GM19372 (cell line): ENCODE results near the gene GALNTL6.

Experiments
- ATAC-seq: cut with Tn5 transposase; IDR thresholded peaks from one replicate; pipeline ENCODE4 v1.9.1; 2021; ENCODE audit warnings: mild to moderate bottlenecking, low read depth, moderate library complexity; ENCODE audit not compliant: unreplicated experiment

Gene GALNTL6

DNA sequence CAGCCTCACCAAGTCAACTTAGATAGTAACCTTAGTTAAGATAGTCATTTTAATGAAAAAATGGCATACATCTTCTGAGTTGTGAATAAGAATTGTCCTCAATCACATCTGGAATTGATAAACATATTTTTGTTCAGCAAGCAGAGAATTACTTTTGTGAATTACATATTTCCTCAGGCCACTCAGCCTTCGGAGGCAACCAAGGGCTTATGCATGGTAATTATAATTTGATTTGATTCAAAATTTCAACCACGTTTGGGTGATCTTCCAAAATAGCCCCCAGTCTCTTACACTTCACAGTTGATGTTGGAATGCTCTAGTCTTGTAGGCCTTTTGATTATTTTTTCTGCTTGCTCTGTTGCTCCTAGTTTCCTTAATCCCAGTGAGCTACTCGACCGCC, 63.4 kb downstream of the GALNTL6 start:
- ATAC-seq: no peak

DNA sequence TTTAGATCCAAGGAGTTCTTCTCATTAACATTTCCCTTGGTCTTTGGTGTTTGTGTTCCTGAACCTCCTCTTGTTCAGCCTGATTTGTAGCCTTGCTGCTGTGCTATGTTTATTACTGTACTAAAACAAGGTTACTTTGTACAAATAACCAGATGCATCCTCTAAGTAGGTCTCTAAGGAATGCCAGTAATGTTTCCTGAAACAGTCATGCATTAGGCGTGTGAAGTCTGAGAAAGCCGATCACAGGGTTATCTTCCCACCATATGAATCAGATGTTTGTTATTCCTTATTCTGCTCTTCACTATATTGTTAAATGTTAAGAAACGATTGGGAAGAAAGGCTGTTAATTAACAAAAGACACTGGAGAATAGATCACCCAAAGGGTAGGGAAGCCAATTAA, 66.9 kb downstream of the GALNTL6 start:
- no peak for ATAC-seq

DNA sequence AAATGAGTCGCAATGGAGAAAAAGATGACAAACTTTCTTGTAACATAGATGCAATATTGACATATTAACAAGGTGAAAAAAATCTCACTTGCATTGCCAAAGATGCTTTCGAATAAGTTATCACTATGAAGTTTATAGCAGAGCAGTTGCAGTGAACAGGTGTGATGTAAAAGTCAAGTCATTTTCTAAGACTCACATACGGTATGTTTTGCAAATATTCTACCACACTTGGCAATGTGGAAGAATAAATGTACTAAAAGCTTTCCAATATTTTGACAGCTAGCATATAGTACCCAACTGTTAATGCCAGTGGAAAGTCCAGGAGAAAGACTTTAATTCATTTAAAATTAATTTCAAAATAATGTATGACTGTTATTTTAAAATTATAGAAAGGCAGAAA, 76.5 kb downstream of the GALNTL6 start:
- no peak for ATAC-seq

DNA sequence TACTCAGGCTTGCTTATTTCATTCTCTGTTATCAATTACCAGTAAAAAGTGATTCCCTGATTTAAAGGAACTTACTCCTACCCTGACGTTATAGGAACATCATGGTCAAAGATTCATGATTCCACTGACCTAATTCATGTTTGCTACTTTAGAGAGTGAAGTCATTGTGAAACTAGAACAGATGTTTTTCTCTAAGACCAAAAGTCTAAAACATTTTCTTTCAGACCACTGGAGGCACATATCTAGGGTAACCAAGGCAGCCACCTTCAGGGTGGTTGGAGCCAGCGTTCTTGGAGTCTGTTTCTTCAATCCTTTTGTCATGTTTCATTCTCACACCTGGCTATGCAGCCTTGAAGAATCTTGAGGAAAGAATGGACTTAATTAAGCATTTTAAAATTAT, 77.8 kb downstream of the GALNTL6 start:
- no peak for ATAC-seq

DNA sequence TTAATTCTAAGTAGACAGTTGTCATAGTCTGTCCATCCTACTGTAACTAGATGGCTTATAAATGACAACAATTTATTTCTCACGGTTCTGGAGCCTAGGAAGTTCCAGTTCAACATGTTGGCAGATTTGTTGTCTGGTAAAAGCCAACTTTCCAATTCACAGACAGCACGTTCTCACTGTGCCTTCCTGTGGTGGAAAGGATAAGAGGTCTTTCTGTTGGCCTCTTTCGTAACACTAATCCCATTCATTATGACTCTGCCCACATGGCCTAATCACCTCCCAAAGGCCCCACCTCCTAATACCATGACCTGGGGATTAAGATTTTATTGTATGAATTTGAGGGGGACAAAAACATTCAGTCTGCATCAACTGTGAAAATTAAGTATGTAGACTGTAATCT, 83.2 kb downstream of the GALNTL6 start:
- no peak for ATAC-seq

DNA sequence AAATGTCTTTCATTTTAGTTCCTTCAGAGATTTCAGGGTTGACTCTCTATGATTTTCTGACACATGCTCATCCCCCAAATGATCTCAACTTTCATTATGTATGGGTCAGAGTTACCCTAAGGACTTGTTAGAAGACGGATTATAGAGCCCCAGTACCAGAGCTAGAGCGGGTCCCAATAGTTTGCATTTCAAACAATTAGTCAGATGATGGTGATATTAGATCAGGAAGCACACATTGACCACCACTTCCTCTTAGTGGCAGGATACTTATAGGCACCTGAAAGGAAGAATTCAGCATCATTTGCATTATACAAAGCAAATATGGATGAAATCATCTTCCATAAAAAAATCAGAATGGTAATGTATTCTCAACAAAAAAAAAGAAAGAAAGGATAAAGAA, 106.1 kb downstream of the GALNTL6 start:
- ATAC-seq: no peak

DNA sequence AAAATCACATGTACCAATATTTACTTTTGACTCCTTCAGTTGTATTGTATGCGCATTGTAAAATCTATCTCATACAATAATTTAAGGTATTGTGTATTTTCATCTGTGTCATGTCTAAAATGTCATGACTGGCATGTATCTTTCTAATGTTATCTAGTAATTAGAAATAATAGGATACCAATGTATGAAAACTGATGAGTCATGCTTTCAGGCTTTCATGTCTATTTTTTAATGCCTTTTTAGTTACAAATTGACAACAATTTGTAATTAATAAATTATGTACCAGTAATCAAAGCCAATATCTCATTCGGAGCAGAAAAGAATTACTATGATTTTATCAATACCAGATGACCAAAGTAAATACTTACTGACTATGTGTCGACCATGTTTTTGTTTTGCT, 107.7 kb downstream of the GALNTL6 start:
- ATAC-seq: no peak

DNA sequence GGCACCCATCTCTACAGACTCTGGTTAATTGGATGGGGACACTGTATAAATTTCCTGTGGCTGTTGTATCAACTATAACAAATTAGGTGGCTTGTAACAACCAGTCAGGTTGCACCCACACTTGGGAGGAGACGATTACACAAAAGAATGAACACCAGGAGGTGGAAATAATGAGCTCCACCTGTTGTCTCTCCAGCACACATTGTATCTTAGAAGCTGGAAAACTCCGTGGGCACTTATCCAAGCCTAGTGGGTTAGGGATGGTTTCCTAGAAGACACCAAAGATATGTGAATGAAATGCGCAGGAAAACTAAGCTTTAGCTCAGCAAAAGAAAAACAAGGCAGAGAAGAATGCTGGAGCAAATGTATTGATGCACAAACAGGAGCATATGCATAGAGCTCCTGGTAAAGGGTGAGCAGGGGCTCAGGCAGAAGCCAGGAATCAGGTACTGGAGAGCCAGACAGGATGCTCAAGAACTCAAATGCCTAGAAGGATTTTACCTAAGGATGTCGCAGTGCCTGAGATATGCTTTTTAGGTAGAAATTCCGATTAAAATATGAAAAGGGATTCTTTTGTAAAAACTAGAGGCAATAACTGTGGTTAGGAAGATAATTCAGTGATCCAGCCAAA, 111.7 kb downstream of the GALNTL6 start:
- ATAC-seq: no peak

DNA sequence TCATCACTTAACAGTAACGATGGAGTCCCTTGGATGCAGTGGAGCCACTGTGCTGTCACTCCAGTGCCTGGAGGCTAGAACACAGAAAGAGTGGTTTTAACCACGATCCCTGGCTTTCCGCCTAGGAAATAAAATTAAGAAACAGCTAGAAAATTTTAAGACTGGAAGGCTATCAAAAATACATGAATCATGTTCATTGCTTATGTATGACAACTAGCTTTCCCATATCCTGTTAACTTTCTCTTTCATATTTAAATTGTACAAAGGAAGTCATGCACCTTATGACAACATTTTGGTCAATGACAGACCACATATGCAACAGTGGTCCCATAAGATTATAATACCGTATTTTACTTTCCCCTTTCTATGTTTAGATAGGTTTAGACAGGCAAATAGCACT, 115.1 kb downstream of the GALNTL6 start:
- no peak for ATAC-seq

DNA sequence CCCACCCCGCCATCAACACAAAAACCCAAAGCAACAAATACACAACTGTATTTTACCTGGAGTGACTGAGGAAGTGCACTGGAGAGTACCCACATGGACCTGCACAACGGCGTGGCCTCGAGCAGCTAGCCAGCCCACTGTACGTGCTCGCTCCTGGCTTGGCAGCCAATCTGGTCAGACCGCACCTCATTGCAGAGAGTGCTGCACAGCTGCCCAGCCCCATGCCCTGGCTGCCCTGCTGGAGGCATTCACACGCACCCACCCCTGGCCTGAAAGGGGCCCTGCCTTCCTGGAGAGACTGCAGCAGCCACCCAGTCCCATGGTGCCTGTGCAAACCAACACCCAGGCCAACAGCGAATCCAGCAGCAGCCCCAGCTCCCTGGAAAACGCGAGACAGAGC, 116.3 kb downstream of the GALNTL6 start:
- ATAC-seq: no peak

DNA sequence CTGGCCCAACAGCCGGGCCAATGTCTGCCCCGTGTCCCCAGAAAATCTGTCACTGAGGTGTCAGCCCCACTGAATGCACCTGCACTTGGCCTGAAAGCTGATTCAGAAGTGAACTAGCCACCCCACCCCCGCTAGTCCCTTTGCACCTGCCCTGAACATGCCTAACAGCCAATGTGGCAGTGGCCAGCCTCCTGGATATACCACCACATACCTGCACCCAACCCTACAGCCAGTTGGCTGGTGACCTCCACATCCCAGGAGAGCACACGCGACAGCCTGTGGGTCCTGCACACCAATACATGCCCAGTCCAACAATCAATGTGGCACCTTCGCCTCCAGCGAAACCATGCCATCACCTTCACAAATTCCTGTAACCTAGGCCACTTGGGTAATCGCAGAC, 116.7 kb downstream of the GALNTL6 start:
- no peak for ATAC-seq

DNA sequence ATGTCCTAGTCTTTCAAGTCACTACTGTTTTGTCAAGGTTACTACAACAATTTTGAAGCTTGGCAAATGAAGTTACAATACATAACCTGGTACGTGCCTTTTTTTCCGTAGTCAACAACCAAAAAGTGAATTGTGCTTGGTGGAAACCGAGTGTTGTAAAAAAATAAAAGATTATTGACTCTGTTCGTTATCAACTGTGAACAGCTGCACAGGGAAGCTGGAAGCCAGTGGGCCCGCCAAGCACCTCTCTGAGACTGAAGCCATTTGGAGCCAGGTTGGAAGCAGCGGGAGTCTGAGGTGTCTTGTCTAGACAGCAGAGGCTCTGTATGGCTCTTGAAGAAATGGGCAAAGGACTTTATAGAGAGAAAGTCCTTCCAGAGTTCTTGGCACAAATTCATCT, 119.0 kb downstream of the GALNTL6 start:
- ATAC-seq: no peak

DNA sequence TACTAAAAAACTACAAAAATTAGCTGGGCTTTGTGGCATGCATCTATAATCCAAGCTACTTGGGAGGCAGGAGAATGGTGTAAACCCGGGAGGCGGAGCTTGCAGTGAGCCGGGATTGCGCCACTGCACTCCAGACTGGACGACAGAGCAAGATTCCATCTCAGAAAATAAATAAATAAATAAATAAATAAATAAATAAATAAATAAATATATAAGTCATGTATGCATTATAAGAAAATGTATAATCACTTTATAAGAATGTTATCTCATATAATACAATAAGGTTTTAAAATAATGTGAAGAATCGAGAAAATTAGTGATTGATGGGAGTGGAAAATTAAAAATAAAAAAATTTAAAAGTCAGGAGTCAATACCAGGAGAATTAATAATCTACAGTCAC, 127.5 kb downstream of the GALNTL6 start:
- ATAC-seq: no peak

DNA sequence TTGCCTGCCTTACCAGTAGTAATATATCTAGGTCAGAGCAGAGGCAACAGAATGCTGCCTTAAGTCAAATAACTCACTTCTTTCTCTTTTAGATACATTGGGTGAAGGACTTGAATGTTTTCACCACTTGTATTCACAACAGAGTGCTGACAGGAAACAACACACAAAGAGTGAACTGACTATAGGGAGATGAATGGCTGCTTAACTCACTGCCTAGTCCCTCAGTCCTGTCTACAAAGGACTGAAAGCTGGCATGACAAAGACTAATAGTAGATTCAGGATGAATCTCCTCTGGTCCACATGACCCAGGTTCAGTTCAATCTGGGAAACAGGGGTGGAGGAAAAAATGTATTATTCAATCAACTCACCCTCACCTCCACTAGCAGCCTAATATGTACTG, 134.2 kb downstream of the GALNTL6 start:
- no peak for ATAC-seq

DNA sequence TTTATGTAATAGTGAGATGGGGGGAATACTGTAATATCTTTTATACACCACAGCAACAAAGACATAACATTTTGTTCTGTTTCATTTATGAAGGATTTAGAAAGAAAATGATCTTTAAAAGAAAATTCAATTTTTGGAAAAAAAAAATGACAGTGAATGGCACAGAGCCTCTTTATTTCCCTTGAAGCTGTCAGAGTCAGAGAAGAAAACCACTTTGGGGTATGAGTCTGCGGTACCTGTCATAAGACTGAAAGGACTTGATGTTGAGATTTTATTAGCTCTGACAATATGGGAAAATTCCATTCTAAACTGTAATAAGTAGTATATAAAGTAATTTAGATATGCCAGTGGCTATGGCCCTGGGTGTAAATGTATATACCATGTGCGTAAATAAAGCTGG, 134.8 kb downstream of the GALNTL6 start:
- no peak for ATAC-seq

DNA sequence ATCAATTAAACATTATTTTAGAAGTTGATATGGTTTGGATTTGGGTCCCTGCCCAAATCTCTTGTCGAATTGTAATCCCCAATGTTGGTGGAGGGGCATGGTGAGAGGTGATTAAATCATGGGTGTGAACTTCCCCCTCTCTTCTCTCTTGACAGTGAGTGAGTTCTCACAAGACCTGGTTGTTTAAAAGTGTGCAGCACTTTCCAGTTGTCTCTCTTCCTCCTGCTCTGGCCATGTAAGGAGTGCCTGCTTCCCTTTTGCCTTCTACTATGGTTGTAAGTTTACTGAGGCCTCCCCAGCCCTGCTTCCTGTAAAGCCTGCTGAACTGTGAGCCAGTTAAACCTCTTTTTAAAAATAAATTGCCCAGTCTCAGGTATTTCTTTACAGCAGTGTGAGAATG, 141.4 kb downstream of the GALNTL6 start:
- no peak for ATAC-seq

DNA sequence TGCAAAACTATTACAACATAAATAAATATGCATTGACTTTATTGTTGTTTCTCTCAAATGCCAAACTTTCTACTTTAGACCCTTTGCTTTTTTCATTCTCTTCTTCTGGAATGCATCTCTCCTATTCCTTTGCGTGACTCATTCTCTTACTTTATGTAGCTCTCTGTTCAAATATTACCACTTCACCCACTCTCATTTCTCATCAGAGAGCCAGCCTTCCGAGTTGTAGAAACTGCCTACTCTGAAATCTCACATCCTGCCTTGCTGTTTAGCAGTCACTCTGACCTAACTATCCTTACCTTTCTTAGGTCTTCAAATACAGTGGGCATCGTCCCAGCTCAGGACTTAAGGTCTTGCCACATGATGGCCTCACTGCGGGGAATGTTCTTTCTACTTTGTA, 143.5 kb downstream of the GALNTL6 start:
- no peak for ATAC-seq

DNA sequence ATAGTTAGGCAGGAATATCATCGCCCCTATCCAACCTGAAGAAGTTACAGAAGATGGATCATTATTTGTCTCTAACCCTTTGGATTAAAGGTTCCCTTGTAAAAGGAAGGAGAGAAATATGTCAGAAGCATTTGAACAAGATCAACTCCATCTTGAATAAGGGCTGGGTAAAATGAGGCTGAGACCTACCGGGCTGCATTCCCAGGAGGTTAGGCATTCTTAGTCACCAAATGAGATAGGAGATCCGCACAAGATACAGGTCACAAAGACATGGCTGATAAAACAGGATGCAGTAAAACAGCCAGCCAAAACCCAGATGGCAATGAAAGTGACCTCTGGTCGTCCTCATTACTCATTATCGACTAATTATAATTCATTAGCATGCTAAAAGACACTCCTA, 148.9 kb downstream of the GALNTL6 start:
- no peak for ATAC-seq

DNA sequence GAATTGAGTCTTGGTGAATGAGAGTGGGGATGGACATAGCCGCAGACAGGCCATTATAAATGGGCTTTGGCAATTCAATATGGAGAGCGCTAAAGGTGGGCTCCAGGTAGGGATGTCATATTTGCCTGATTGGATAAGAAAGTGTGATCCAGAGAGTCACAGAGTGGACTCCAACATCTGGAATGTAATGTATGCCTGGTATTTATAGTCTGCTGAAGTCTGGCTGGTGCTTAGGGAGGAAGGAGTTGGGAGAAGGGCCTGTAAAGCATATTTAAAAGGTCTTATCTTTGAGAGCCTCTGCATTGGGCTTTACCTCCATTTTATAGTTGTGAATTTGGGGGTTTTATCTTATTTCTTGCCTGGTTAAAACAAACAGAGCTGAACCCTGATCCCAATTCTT, 153.2 kb downstream of the GALNTL6 start:
- no peak for ATAC-seq

DNA sequence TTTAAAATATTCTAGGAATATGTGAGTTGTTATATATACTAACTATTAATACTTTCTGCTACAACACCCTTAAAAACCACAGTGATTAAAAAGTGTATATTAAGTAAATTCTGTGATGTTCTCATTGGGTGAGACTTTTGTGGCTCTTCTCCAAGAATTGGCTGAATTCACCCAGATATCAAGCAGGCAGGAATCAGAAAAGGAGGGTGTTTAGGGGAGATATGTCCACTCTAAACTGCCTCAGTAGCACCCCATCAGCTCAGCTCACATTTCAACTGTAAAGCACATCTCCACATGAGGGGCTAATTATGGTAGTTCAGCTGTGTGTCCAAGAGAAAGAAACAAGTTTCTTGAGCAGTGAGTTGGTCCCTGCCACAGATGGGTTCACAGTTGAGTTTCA, 165.0 kb downstream of the GALNTL6 start:
- ATAC-seq: no peak

DNA sequence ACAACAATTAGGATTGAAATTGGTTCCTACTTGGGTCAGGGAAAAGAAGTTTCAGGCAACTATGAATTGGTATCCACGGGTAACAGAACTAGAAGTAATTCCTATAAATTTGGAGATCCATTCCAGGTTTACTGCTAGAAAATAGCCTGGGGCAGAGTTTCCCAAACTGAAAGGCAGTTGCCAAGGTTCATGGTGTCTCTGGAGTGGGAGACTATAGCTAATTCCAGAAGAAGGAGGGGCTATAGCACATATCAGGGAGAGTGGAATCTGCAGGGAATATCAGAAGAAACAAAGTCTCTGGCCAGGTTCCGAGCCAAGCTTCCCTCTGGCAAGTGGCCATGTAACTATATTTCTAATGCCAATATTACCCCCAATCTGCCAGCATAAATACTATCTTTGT, 166.3 kb downstream of the GALNTL6 start:
- no peak for ATAC-seq

DNA sequence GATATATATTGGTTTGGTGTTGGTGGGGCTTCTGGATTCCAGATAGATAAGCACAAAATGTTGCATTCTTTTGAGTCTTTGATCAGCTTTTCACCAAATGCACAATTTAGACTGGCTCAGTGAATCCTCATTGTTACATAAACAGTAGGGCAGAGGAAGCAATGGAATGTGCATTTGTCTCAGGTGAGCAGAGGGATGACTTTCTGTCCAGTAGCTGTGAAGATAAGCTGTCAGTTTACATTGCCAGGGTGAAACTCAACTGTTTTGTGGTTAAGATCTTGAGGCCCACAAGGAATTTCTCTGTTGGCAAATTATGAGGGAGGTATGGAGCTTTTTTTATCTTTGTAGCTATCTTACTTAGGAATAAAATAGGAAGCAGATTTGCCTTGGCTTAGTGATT, 168.0 kb downstream of the GALNTL6 start:
- ATAC-seq: no peak
